Measurements from ENCODE around the gene SLBP. TPM values are rescaled to one million over a fixed set of nuclear protein-coding genes. Genes with fewer than 3 reads are reported as not detected.
A peak's percentile ranks its signal among the peaks of the same experiment; 100 is the strongest.

SLBP gene
- total and polyA plus RNA-seq, 8 donors, result 8.7 to 20.2 (median 10.9) TPM

- 1% methylated on average over 69 to 85 of the region's 85 CpGs for WGBS, 2 donors
- ATAC-seq (peak; percentile 10 to 44 (median 36)), FAIRE-seq (no peak), DNase-seq (peak; percentile 51 to 86 (median 74))
- TF ChIP-seq CTCF (IDR thresholded peaks at IDR 0.05), result no peak
- H3K27ac ChIP-seq, result peak overlapping the region; percentile 100
- peak overlapping the region; percentile 61 to 95 (median 79) for H3K4me3 ChIP-seq
- intact Hi-C loops (cut with DNase I), result no loop called here
- H3K9me3 ChIP-seq, result no peaks in the 10 kb centered on the region
- H3K4me1 ChIP-seq, result peaks cover 0 to 24% (median 20%) of the 10 kb centered on the region in 3 donors
- peaks cover 0 to under 1% (median 0%) of the 10 kb centered on the region in 3 donors for H3K36me3 ChIP-seq
- no peaks in the 10 kb centered on the region for H3K27me3 ChIP-seq
Measured at GRCh38 chr4:1711571-1712215, 426 bp downstream of the SLBP start.

GRCh38 chr4:1711055-1711570 lies 1.0 kb downstream of the SLBP start:
- FAIRE-seq, result no peak
- no peak for ATAC-seq
- peak in 1 of 6 donors; percentile 57 for DNase-seq
- TF ChIP-seq CTCF (IDR thresholded peaks at IDR 0.05), result no peak
- H3K27me3 ChIP-seq, result no peaks in the 10 kb centered on the region
- 8 to 12% methylated on average over 22 of the region's 22 CpGs for WGBS, 2 donors
- peaks cover 0 to 24% (median 20%) of the 10 kb centered on the region in 3 donors for H3K4me1 ChIP-seq
- intact Hi-C loops (cut with DNase I), result no loop called here
- H3K9me3 ChIP-seq, result no peaks in the 10 kb centered on the region
- H3K4me3 ChIP-seq, result peak overlapping the region; percentile 61 to 95 (median 79)
- H3K27ac ChIP-seq, result peak overlapping the region; percentile 100
- peaks cover 0 to 5% (median 0%) of the 10 kb centered on the region in 3 donors for H3K36me3 ChIP-seq

- ATAC-seq (no peak), FAIRE-seq (no peak), DNase-seq (no peak)
- Histone ChIP-seq H3K36me3 (peaks cover 0 to 8% (median 0%) of the 10 kb centered on the region in 3 donors), H3K4me1 (peaks cover 0 to 22% (median 16%) of the 10 kb centered on the region in 3 donors), H3K27ac (no peak overlapping the region), H3K4me3 (no peak overlapping the region), H3K9me3 (no peaks in the 10 kb centered on the region), H3K27me3 (no peaks in the 10 kb centered on the region)
- WGBS, 2 donors, result 14 to 19% methylated on average over 1 of the region's 1 CpG
- no peak for TF ChIP-seq CTCF (IDR thresholded peaks at IDR 0.05)
- intact Hi-C loops (cut with DNase I), result no loop called here
Measured at GRCh38 chr4:1708581-1708980, 3.5 kb downstream of the SLBP start.

- no peak for TF ChIP-seq CTCF (IDR thresholded peaks at IDR 0.05)
- no peaks in the 10 kb centered on the region for H3K27me3 ChIP-seq
- FAIRE-seq (no peak), ATAC-seq (no peak), DNase-seq (no peak)
- intact Hi-C loops (cut with DNase I), result no loop called here
- H3K27ac ChIP-seq, result no peak overlapping the region
- H3K9me3 ChIP-seq, result no peaks in the 10 kb centered on the region
- no peak overlapping the region for H3K4me3 ChIP-seq
- peaks cover 0 to 15% (median 0%) of the 10 kb centered on the region in 3 donors for H3K36me3 ChIP-seq
- peaks cover 0 to 19% (median 11%) of the 10 kb centered on the region in 3 donors for H3K4me1 ChIP-seq
- WGBS, 2 donors, result 88 to 89% methylated on average over 6 of the region's 6 CpGs
Measured at GRCh38 chr4:1706358-1706757, 5.8 kb downstream of the SLBP start.

- peaks cover 0 to 19% (median 7%) of the 10 kb centered on the region in 3 donors for H3K4me1 ChIP-seq
- intact Hi-C loops (cut with DNase I), result no loop called here
- no peak for DNase-seq
- no peak for ATAC-seq
- H3K4me3 ChIP-seq, result no peak overlapping the region
- no peaks in the 10 kb centered on the region for H3K9me3 ChIP-seq
- H3K36me3 ChIP-seq, result peaks cover 0 to 15% (median 0%) of the 10 kb centered on the region in 3 donors
- WGBS, 2 donors, result 87 to 91% methylated on average over 6 of the region's 6 CpGs
- no peak overlapping the region for H3K27ac ChIP-seq
- H3K27me3 ChIP-seq, result no peaks in the 10 kb centered on the region
- TF ChIP-seq CTCF (IDR thresholded peaks at IDR 0.05), result no peak
- no peak for FAIRE-seq
Measured at GRCh38 chr4:1705732-1706131, 6.4 kb downstream of the SLBP start.

Data from pancreas (tissue), 10 donors.